A204.1 (cell line): ENCODE data around the gene ADAMTSL1.

Experiments
- FAIRE-seq: peaks from 2 replicates; lab custom pipeline; 2012; peaks lifted over from hg19 to GRCh38; lab: Jason Lieb, UNC

The ADAMTSL1 gene

DNA sequence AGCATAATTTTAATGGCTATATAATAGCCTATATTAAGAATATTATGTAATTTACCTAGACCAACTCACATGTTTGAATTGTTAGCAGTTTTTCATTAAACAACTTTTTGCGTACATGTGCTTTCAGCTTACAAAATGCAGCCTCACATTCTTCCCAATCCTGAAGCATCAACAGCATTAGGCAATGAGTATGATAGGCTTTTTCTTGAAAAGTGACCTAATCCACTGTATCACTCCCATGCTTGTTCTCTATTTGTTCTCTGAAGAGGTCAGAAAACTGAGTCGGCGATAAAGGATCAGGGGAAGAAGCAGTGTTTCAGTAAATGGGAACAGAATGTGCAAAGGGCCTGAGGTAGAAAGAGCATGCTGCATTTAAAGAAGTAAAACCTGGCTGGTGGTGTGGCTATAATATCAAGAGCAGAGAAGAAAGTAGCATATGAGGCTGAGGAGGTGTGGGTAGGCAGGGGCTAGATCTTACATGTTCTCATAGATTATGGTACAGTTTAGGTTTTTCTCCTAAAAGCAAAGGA lies 346.7 kb downstream of the ADAMTSL1 start:
- no peak for FAIRE-seq

- no peak for FAIRE-seq
These were observed 347.8 kb downstream of the ADAMTSL1 start for GRCh38 chr9:18821788-18822187.

DNA sequence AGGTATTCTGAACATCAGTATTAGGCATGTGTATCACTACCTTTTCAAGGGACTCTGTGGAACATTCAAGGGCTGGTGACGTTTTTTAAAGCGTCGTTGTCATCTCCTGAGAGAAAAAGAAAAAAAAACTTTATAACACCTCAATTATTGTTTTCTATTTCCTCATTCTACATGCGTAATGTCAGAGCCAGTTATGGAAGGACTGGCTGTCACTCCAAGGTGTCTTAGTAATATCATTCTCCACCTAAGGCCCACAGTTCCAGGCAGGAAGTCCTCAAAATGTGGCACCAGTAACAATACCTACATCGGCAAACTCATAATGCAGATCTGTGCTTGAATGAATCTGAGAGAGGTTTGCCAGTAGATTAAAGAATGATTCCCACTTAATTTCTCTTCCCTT lies 348.9 kb downstream of the ADAMTSL1 start:
- FAIRE-seq = no peak

- FAIRE-seq = no peak
These were observed 350.2 kb downstream of the ADAMTSL1 start for GRCh38 chr9:18824095-18824666.

DNA sequence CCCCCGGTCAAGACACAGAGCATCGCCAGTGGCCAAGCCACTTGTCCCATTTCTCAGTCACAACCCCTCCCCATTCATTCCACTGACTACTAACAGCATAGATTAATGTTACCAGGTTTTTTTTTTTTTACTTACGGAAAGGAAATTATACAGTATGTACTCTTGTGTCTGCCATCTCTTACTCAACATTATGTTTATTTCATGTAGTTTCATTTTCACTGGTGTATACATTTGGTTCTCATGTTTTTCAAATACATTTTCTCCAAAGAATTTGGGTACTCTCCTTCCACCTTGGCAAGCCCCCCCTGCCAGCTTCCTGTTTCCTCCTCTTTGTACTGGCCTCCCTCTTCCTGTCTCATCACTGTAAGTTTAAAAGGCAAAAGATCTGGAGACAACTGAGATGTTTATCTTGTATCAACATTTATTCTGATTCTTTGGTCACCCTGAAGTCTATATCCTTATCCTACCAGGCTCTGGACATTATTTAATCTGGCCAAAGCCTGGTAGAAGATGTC lies 351.8 kb downstream of the ADAMTSL1 start:
- no peak for FAIRE-seq

DNA sequence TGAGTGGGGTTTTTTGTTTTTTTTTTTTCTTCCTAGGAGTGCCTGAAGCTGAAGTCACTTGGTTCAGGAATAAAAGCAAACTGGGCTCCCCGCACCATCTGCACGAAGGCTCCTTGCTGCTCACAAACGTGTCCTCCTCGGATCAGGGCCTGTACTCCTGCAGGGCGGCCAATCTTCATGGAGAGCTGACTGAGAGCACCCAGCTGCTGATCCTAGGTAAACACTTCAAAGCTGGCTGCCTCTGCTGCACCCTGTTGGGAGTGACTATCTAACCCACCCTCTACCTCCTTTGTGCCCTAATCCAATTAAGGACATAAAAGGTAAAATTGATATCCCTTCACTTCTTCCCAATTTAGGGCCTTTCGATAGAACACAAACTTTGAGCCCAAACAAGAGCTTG lies 352.3 kb downstream of the ADAMTSL1 start:
- no peak for FAIRE-seq

GRCh38 chr9:18829066-18829465 lies 355.1 kb downstream of the ADAMTSL1 start:
- no peak for FAIRE-seq

DNA sequence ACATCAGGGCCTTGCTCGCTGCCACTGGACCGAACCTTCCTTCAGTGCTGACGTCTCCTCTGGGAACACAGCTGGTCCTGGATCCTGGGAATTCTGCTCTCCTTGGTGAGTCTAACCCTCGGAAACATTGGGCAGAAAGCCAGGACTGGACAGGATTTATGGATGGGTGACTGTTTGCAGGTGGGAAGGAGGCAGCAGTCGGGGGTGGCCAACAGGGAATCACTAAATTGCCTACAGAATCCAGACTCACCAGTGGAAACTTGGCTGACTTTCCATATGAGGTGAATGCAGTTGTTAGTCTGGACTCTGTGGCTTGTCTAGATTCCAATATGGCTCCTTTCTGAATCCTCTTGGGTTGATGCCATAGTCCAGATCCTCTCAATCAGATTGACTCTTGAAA lies 355.9 kb downstream of the ADAMTSL1 start:
- FAIRE-seq = no peak

- FAIRE-seq = no peak
These were observed 360.9 kb downstream of the ADAMTSL1 start for GRCh38 chr9:18834740-18835361.

DNA sequence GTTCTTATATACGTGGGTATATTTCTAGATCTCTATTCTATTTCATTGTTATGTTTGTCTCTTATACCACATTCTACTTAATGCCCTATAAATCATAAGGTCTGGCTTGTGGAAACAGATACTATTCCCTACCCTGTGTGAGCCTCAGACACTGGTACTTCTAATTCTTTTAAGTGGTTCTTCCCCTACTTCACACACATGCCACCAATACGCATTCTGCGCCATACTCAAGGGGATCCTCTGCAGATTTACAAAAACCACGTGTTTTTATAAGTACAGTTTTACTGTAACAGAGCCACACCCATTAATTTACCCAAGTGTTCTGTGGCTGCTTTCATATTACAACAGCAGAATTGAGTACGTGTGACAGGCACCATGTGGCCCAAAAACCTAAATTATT lies 363.4 kb downstream of the ADAMTSL1 start:
- no peak for FAIRE-seq

DNA sequence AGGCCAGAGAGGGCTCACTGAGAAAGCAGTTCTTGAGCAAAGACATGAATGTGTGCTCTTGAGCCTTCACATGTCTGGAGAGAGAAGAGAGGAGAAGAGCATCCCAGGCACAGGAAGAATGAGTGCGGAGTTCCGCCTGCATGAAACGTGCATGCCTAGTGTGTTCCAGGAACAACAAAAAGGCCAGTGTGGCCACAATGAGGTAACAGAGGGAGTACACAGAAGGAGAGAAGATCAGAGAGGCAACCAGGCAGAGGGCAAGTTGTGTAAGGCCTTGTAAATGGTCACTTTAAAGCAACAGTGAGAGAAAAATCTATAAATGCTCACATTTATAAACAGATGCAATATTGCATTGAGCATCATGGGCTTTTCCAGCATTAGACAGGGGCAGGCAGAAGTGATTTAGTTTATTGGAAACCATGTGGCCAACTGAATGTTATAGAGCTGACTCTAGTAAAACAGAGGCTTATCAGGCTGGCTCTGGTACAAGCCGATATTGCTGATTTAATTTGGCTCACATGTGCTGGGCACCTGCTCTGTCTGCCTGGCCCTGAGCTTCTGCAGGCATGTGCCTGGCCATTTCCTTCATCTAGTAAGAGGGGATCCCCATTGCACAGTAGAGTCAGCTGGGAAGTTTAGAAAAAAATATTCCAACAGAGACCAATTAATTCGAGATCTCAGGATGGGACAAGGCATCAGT lies 373.8 kb downstream of the ADAMTSL1 start:
- FAIRE-seq = no peak

DNA sequence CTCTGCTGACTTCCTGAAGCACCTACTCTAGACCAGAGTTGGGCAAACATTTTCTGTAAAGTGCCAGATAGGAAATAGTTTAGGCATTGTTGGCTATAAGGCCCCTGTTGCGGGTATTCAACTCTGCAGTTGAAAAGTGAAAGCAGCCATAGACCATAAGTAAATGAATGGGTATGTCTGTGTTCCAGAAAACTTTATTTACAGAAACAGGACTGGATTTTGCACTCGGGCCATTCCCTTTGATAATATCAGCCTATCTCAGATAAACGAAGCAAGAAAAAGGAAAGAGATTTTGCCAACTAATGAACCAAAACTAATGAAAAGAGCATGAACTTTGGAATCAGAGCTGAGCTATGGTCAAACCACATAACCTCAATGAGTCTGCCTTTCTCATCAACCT lies 374.7 kb downstream of the ADAMTSL1 start:
- FAIRE-seq = no peak

DNA sequence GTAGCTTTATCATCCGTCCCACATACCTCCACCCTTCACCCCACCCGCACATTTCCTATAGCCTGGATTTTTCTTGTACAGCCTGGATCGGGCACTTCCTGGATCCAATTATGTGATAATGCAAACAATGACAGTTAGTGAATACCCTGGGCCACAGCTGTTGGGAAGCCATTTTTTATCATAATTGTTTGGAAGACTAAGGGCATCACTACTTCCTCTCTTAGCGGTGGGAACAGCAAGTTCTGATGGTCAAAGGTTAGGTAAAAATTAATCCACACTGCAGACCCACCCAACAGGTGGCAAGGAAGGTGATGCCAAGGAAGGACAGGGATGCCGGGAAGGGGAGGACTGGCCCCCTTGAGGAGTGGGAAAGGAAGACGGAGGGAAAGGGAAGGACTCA lies 375.3 kb downstream of the ADAMTSL1 start:
- no peak for FAIRE-seq

DNA sequence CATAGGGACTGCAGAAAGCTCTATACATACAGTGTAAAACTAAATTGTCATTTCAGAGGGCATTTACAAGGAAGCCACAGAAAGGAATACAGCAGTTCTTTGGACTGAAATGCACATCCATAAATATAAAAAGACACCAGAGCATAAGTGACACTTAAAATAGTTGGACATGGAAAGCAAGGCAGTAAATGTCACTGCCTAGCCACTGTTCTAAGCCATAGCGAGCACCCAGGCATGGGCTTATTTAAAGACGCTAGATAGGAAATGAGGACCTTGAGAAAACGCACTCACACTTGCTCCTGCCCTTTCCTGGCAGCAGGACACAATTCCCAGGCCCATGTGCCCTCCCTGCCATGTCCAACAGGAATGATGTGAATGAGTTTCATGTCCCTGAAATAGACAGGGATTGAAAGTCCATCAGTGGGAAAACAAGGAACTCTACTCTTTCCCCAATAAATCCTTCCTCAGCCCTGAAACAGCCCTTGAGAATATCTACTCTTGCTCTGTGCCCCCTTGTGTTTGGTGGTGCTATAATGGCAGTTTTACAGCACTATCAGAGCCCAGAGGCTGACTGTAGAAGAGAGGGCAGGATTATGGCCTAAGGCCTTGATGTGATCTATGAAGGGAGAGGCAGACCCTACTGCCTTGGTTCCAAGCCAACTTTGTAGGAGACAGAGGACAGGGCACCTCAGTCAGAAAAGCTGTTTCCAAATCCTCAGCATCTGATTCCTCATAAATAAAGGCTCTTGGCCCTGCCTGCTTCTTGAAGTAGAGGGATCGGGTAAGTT lies 376.1 kb downstream of the ADAMTSL1 start:
- no peak for FAIRE-seq

- no peak for FAIRE-seq
These were observed 377.3 kb downstream of the ADAMTSL1 start for GRCh38 chr9:18851069-18851795.

DNA sequence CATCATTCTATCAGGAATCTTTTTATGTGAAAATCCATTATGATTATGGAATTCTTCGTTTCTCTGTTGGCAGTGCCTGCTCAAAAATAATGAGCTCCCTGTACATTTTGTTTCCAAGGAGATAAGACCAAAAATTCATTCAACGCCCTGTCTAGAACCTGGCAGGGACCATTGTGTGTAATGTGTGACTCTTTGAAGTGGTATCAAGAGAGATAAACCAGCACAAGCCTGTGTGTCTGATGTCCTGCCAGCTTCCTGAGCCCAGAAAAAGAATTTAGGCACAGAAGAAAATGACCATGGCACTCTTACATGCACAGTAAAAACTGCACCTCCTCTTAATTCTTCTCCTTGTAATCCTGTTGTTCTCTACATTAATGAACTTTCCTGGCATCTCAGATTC lies 381.7 kb downstream of the ADAMTSL1 start:
- no peak for FAIRE-seq

GRCh38 chr9:18857334-18857733 lies 383.4 kb downstream of the ADAMTSL1 start:
- no peak for FAIRE-seq

GRCh38 chr9:18857769-18858168 lies 383.8 kb downstream of the ADAMTSL1 start:
- no peak for FAIRE-seq

DNA sequence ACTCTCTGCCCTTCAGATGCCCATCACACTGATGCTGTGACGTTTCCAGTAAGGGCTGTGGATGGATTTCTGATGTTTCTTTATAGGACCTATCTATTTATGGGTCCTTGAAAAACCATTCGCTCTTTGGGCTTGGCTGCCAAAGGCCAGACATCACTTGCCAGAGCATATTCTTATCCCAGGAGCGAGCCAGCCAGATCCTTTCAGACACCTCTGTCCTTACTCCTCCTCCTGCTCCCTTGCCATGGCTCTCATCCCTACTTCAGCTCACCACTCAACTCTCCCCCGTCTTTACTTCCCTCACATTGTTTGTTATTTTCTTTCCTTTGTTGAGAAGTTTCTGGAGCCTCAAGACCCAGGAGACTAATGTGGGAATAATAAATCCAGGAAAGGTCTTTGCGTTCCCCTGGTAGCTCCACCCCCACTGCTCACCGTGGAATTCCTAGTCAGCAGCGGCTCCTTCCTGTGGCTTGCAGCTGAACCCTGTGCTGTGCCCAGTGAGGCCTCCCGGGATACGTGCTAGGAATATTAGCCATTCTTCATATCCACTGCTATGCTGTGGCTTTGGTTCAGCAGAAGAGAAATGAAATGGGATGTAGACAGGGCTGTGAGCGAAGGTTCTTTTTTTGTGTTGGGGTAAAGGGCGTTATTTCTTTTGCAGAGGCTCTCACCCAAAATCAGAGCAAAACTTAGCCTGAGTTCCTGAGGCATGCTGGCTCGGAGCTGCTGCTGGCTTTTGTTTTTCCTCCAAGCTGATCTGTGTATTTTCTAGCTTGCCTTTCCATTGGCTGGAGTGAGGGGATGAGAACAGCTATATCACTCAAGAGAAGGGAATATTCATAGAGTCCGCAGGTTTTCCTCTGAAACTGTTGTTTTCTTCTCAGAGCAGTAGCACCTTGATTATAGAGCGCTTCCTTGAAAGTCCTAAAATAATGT lies 387.9 kb downstream of the ADAMTSL1 start:
- no peak for FAIRE-seq

DNA sequence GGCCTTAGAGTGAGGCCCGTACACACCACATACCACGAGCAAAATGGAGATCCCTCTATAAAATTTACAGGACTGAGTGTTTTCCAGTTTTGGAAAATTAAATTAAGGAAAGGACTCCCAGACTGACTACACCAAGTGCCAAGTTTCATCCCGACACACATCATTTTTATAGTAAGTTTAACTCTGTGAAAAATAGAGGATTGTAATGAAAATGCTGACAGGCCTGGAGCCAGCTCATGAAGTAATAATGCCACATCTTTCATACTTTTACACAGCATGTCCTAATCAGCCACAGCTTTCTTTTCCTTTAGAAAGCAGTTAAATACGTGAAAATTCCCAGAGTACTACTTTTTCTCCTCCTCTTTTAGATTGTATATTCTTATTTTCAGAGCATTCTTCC lies 389.8 kb downstream of the ADAMTSL1 start:
- no peak for FAIRE-seq

- FAIRE-seq = no peak
These were observed 390.6 kb downstream of the ADAMTSL1 start for GRCh38 chr9:18864516-18864915.
